Activated naive CD8-positive, alpha-beta T cell treated with anti-CD3 and anti-CD28 coated beads for 36 hours (primary cell): ENCODE results near the gene SCN1B. TPM values are rescaled to one million over a fixed set of nuclear protein-coding genes. Genes with fewer than 3 reads are reported as not detected.
"Not testable (repeated sequence)": the region's sequence is repeated elsewhere in the genome, so short reads cannot be mapped to it uniquely, and the experiment has no call there.

Experiments used
- DNase-seq: peaks from one replicate; pipeline ENCODE4 v3.0.0; 2021
- H3K27ac Mint-ChIP-seq: one replicate; pipeline ENCODE4 v1.8.0; 2022; ENCODE audit warnings: mild to moderate bottlenecking, moderate library complexity, mixed read lengths
- H3K27me3 Mint-ChIP-seq: one replicate; pipeline ENCODE4 v1.8.0; 2022; ENCODE audit warnings: mild to moderate bottlenecking, mixed read lengths
- H3K36me3 Mint-ChIP-seq: one replicate; pipeline ENCODE4 v1.8.0; 2021; ENCODE audit warnings: mild to moderate bottlenecking, mixed read lengths
- H3K4me1 Mint-ChIP-seq: one replicate; pipeline ENCODE4 v1.8.0; 2021; ENCODE audit warnings: mixed read lengths
- H3K4me3 Mint-ChIP-seq: one replicate; pipeline ENCODE4 v1.8.0; 2022; ENCODE audit warnings: mild to moderate bottlenecking, moderate library complexity, mixed read lengths
- H3K9me3 Mint-ChIP-seq: one replicate; pipeline ENCODE4 v1.8.0; 2022; ENCODE audit warnings: mixed read lengths
- total RNA-seq, 2 experiments: library from RNA; stranded (reverse); gene quantifications; one replicate each; pipeline ENCODE4 v1.2.3, GENCODE V29; 2021

SCN1B gene
- total RNA-seq, 2 experiments from 2014 or later = 0.45 to 0.98 TPM

DNA sequence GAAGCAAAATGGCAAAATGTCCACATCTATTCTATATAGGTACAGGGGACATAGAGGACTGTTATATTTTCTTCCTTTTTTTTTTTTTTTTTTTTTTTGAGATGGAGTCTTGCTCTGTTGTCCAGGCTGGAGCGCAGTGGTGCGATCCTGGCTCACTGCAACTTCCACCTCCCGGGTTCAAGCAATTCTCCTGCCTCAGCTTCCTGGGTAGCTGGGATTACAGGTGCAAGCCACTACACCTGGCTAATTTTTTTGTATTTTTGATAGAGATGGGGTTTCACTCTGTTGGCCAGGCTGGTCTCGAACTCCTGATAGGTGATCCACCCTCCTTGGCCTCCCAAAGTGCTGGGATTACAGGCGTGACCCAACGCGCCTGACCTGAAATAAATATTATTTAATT is 32.0 kb upstream of the SCN1B start:
- H3K27me3 Mint-ChIP-seq, DNase-seq, H3K9me3 Mint-ChIP-seq: not testable (repeated sequence)
- Mint-ChIP-seq H3K36me3 (peaks cover 33% of the 10 kb centered on the region), H3K4me3 (peak overlapping the region; percentile 53), H3K27ac (peak overlapping the region; percentile 97), H3K4me1 (peaks cover 51% of the 10 kb centered on the region)

DNA sequence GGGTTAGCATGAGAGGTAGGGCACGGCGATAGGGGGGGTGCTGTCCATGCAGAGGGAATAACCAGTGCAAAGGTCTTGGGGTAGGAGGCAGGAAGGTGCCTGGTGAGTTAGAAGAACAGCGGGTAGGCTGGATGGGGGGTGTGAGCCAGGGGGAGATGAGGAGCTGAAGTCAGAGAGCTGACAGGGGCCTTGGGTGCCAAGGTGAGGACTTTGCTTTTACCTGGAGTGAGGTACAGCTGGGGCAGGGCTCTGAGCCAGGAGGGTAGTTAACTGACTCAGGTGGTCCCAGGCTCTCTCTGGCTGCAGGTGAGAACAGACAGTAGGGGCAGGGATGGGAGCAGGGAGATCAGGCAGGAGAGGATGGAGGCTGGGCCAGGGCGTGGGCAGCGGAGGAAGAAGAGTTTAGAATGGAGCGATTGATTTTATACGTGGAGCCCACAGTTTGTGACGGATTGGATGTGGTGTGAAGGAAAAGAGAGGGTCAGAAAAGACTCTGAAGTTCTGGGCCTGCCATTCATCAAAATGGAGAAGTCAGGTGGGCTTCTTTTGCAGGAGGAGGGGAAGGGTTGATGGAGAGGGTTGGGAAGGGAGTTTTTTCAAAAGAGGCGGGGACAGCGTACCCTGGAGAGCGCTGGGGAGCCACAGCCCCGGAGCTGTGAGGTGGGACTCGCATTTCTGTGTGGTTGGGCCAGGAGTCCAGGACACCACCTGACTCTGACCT is 31.3 kb upstream of the SCN1B start:
- peaks cover 58% of the 10 kb centered on the region for H3K4me1 Mint-ChIP-seq
- peak overlapping the region; percentile 87 for H3K4me3 Mint-ChIP-seq
- no peaks in the 10 kb centered on the region for H3K27me3 Mint-ChIP-seq
- no peaks in the 10 kb centered on the region for H3K9me3 Mint-ChIP-seq
- DNase-seq = no peak
- H3K36me3 Mint-ChIP-seq = peaks cover 31% of the 10 kb centered on the region
- H3K27ac Mint-ChIP-seq = peak overlapping the region; percentile 86

DNA sequence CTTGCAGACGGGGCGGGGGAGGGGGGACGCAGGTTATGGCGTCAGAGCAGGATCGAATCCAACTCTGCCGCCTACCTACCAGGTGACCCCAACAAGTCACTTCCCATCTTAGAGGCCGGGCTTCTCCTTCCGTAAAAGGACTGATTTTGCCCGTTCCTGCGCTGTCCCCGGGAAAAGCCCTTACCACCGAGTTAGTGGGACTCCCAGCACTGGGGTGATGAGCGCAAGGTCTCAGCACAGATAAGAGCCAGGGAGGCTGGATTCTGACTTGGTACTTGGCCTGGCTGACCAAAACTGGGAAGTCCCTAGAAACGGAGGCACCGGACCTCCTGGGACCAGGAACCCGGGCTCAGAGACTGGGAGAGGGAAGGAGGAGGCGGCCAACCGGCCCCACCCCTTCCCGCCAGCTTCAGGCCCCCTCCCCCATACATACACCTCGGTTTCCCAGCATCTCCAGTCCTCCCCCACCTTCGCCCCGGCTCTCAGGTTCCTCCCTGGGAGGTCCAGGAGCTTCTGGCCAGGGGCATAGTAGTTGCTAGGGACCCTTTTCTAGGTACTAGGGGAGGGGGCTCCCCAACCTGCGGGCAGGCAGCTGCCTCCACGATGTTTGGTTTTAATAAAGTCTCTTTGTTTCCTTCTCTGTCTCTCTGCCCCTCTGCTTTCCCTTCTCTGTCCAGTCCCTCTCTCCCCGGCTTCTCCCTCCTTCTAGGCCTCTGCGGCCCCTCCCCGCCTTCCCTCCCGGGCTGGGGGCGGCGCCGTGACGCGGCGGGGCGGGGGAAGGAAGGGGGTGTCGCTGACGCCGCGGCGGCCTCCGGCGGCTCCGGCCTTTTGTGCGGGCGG is 30.6 kb upstream of the SCN1B start, which contains the start of gene GRAMD1A:
GRAMD1A (plus strand) TSS at position 826 of the 840 bp plus-strand sequence. CDS start 156 bp downstream, outside the sequence.
- H3K36me3 Mint-ChIP-seq = peaks cover 34% of the 10 kb centered on the region
- peak within 1 kb of the TSS; percentile 93 for H3K27ac Mint-ChIP-seq
- no peaks in the 10 kb centered on the region for H3K27me3 Mint-ChIP-seq
- H3K4me1 Mint-ChIP-seq = peaks cover 57% of the 10 kb centered on the region
- no peaks in the 10 kb centered on the region for H3K9me3 Mint-ChIP-seq
- peak within 1 kb of the TSS; percentile 90 for H3K4me3 Mint-ChIP-seq
- peak; percentile 83 for DNase-seq

DNA sequence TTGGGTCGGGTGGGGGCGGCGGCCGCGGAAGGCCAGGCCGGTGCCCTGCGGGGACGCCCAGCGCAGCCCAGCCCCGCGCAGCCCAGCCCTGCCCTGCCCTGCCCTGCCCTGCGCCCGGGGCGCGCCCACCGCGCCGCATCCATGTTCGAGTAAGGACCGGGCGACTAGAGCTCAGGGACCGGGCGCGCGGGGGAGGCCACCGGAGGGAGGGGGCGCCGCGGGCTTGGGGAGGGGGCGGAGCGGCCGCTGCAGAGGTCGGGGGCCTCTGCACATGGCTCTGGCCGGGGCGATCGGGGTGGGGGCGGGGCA is 30.0 kb upstream of the SCN1B start:
- Mint-ChIP-seq H3K27me3 (no peaks in the 10 kb centered on the region), H3K9me3 (no peaks in the 10 kb centered on the region), H3K36me3 (peaks cover 36% of the 10 kb centered on the region), H3K4me3 (no peak overlapping the region), H3K27ac (no peak overlapping the region), H3K4me1 (peaks cover 57% of the 10 kb centered on the region)
- DNase-seq = no peak

DNA sequence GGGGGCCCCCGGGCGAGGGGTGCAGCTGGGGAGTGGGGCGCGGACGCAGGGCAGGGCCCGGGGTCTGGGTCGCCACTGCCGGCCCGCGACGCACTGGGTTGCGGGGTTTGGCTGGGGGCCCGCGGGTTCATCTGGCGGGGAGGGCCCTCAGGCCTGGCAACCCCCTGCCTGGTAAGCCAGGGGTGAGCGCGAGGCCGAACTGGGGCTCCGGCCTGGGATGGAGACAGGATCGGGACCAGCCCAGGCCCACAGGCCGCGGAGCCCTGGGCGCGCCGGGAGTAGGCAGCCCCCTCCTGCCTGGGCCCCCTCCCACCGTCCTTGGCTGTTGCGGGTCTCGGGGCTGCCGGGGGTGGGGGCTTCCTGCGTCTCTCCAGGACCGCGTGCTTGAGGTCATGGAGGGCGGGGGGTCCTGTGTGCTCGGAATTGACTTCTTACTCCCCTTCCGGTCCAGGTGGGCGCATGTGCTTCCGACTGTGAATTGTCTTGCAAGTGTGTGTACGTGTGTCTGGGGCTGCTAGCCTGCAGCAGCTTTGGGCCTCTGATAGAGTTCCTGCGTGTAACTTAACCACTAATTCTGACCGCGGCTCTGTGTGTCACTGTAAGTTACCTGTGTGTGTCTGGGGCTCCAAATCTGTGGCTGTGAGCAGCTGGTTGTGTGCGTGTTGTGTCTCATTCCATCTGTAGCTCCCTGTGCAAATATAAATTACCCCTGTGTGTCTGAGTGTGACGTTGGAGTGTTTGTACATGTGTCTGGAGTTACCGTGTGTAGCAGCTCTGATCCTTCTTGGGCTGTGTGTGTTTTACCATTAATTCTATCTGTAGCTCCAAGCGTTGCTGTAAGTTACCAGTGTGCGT is 29.4 kb upstream of the SCN1B start:
- peak overlapping the region; percentile 90 for H3K4me3 Mint-ChIP-seq
- H3K4me1 Mint-ChIP-seq = peaks cover 59% of the 10 kb centered on the region
- peaks cover 40% of the 10 kb centered on the region for H3K36me3 Mint-ChIP-seq
- DNase-seq = peak; percentile 65
- no peaks in the 10 kb centered on the region for H3K9me3 Mint-ChIP-seq
- peak overlapping the region; percentile 93 for H3K27ac Mint-ChIP-seq
- no peaks in the 10 kb centered on the region for H3K27me3 Mint-ChIP-seq

DNA sequence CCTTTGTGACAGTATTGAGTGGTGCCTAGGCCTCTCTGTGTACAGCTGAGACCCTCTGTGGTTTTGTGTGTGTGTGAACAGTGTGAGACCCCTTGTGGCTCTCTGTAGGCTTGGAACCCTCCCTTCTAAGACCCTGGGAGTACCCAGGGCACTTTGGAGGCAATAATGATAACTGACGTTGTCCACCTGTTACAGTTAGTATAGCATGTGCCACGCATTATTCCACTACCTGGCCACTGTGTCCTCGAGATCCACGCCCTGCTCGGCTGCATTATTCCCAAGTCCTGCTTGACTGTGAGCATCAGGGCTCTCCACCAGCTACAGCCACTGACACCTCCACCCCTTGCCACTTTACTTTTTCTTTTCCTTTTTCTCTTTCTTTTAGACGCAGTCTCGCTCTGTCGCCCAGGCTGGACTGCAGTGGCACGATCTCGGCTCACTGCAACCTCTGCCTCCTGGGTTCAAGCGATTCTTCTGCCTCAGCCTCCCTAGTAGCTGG is 28.2 kb upstream of the SCN1B start:
- no peak for DNase-seq
- Mint-ChIP-seq H3K27me3 (no peaks in the 10 kb centered on the region), H3K27ac (peak overlapping the region; percentile 93), H3K36me3 (peaks cover 46% of the 10 kb centered on the region), H3K9me3 (no peaks in the 10 kb centered on the region), H3K4me3 (peak overlapping the region; percentile 90), H3K4me1 (peaks cover 57% of the 10 kb centered on the region)

DNA sequence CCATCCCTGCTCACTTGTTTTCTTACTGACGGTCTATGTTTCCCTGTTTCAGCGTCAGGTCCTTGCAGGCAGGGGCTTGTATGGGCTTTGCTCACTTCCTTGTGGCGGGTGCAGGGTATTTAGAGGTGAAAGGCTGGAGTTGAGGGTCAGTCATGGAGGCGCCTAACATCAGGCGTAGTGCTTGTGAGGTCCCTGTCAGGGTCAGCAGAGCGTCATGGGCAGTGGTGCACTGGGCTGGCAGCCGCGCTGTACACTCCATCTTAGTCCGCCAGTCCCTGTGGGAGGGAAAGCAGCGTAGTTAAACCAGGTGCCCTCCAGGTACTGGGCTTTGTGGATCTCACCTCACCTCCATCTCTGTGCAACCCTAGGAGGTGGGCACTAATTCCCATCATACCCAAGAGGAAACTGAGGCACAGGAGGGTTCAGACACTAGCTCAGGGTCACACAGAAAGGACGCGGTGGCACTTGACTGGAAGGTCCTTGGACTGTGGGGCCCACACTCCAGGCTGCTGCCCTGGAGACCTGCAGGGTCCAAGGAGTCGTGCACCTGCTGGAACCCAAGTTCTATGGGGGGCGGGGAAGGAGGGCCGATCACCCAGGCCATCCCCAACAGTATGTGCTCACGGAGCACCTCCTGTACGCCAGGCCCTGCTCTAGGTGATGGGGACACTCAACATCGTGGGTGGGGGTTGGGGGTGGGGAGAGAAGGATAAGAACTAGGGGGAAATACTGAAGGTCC is 25.6 kb upstream of the SCN1B start:
- H3K4me3 Mint-ChIP-seq = no peak overlapping the region
- H3K9me3 Mint-ChIP-seq = no peaks in the 10 kb centered on the region
- no peak for DNase-seq
- H3K27me3 Mint-ChIP-seq = no peaks in the 10 kb centered on the region
- peaks cover 48% of the 10 kb centered on the region for H3K36me3 Mint-ChIP-seq
- H3K27ac Mint-ChIP-seq = peak overlapping the region; percentile 31
- H3K4me1 Mint-ChIP-seq = peaks cover 36% of the 10 kb centered on the region

DNA sequence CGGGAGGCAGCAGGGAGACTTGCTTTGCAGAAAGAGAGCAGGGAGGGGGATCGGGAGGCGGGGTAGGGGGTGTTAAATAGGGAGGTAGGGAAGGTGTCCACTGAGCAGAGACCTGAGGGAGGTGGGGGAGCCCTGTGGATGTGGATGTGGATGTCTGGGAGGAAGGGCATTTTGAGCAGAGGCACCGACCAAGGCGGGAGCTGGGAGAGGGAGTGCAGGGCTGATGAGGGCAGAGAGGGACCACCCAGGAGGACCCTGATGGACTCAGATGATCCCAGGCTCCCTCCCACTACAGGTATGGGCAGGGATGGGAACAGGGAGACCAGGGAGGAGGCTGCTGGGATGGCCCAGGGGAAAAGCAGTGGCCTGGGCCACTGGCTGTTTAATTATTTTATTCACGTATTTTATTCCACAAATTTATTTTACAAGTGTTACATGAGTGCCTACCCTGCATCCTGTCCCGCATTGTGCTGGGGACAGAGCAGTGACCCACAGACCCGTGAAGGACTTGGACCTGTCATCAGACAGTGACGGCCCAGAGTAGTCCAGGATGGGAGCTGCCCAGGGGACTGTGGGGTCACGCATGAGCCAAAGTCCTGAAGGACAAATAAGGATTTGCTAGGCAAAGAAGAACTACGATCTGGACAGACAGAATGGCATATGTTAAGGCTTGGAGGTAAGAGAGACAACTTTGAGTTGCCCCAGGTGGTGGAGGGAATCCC is 24.9 kb upstream of the SCN1B start:
- Mint-ChIP-seq H3K4me3 (peak overlapping the region; percentile 40), H3K4me1 (peaks cover 40% of the 10 kb centered on the region), H3K27me3 (no peaks in the 10 kb centered on the region), H3K27ac (peak overlapping the region; percentile 17), H3K9me3 (no peaks in the 10 kb centered on the region), H3K36me3 (peaks cover 48% of the 10 kb centered on the region)
- no peak for DNase-seq

DNA sequence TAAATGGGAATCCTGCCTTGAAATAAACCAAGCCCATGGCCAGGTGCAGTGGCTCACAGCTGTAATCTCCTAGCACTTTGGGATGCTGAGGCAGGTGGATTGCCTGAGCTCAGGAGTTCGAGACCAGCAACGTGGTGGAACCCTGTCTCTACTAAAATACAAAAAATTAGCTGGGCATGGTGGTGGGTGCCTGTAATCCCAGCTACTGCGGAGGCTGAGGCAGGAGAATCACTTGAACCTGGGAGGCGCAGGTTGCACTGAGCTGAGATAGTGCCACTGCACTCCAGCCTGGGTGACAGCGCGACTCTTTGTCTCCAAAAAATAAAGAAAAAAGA is 24.3 kb upstream of the SCN1B start:
- not testable (repeated sequence) for H3K9me3 Mint-ChIP-seq, H3K27me3 Mint-ChIP-seq, DNase-seq, H3K4me3 Mint-ChIP-seq
- Mint-ChIP-seq H3K27ac (peak overlapping the region; percentile 12), H3K36me3 (peaks cover 49% of the 10 kb centered on the region), H3K4me1 (peaks cover 44% of the 10 kb centered on the region)

DNA sequence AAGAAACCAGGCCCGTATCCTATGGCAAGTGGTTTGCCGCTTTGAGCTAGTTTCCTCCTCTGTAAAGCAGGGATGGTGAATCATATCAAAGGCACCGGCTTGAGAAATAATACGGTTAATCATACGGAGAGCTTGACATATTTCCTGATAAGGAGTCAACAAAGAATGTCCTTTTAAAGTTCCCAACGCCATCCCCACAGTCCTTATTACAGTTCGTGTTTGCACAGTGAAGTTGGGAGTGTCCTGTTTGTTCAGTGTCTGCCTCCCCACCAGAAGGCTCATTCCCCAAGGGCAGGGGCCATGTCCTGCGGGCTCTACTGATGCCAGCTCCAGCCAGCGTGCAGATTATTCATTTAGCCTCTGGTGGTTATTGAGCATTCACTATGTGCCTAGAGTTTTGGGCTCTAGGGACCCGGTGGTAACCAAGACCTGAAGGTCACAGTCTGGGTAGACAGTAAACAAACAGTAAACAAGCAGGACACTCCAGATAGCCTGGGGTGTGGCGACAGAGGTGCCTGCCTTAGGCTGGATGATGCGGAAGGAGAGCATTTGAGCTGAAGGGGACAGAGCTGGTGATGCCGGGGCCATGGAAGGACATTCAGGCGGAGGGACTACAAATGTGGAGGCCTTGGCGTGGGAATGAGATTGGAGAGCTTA is 23.8 kb upstream of the SCN1B start:
- peaks cover 48% of the 10 kb centered on the region for H3K36me3 Mint-ChIP-seq
- DNase-seq = no peak

DNA sequence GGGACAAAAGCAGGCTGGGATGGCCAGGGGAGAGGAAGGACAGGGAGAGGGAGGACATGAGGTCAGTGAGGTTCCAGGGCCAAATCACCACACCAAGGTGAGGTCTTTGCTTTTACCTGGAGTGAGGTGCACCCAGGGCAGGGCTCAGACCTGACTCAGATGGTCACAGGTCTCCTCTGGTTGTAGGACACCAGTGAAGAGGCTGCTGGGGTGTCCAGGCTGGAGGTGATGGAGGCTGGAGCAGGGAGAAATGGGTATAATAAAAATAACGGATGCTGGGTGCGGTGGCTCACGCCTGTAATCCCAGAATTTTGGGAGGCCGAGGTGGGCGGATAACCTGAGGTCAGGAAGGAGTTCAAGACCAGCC is 23.3 kb upstream of the SCN1B start:
- DNase-seq = no peak
- Mint-ChIP-seq H3K27ac (peak overlapping the region; percentile 46), H3K36me3 (peaks cover 44% of the 10 kb centered on the region), H3K9me3 (no peaks in the 10 kb centered on the region), H3K4me1 (peaks cover 48% of the 10 kb centered on the region), H3K4me3 (no peak overlapping the region), H3K27me3 (no peaks in the 10 kb centered on the region)

More for the DNA sequence above, 23.8 kb upstream of the SCN1B start:
- H3K4me3 Mint-ChIP-seq = no peak overlapping the region
- peaks cover 49% of the 10 kb centered on the region for H3K4me1 Mint-ChIP-seq
- no peaks in the 10 kb centered on the region for H3K9me3 Mint-ChIP-seq
- peak overlapping the region; percentile 46 for H3K27ac Mint-ChIP-seq
- H3K27me3 Mint-ChIP-seq = no peaks in the 10 kb centered on the region

DNA sequence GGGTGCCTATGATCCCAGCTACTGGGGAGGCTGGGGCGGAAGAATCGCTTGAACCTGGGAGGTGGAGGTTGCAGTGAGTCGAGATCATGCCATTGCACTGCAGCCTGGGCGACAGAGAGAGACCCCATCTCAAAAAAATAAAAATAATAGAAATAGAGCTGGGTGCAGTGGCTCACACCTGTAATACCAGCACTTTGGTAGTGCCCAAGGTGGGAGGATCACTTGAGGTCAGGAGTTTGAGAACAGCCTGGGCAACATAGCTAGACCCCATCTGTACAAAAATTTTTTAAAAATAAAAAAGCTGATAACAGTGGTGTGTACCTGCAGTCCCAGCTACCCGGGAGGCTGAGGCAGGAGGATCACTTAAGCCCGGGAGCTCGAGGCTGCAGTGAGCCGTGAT is 22.8 kb upstream of the SCN1B start:
- H3K27ac Mint-ChIP-seq, DNase-seq, H3K27me3 Mint-ChIP-seq, H3K9me3 Mint-ChIP-seq, H3K4me3 Mint-ChIP-seq: not testable (repeated sequence)
- H3K36me3 Mint-ChIP-seq = peaks cover 41% of the 10 kb centered on the region
- H3K4me1 Mint-ChIP-seq = peaks cover 49% of the 10 kb centered on the region

DNA sequence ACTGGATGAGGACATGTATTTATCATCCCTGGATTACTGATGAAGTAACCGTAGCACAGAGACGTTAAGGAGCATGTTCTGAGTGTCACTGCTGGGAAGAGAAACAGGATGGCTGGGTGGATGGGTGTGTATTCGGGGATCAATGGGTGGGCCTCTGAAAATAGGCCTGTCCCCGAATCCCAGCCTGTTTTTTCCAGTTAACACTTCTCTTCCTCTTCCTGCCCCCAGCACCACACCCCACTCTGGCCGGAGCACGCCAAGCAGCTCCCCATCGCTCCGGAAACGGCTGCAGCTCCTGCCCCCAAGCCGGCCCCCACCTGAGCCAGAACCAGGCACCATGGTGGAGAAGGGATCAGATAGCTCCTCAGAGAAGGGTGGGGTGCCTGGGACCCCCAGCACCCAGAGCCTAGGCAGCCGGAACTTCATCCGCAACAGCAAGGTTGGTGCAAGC is 21.4 kb upstream of the SCN1B start:
- peaks cover 48% of the 10 kb centered on the region for H3K36me3 Mint-ChIP-seq
- peak overlapping the region; percentile 42 for H3K27ac Mint-ChIP-seq
- H3K9me3 Mint-ChIP-seq = no peaks in the 10 kb centered on the region
- H3K4me3 Mint-ChIP-seq = no peak overlapping the region
- H3K27me3 Mint-ChIP-seq = no peaks in the 10 kb centered on the region
- no peak for DNase-seq
- H3K4me1 Mint-ChIP-seq = peaks cover 49% of the 10 kb centered on the region
